HepG2 (cell line): ENCODE results near the gene RHOG. TPM values are rescaled to one million over a fixed set of nuclear protein-coding genes. Genes with fewer than 3 reads are reported as not detected.

Experiments used
- ATF7 ChIP-seq, 2 experiments: fragments of 450-650 bp in 1 of 2; sonication (generic) in 1 of 2; formaldehyde crosslinking in 1 of 2; IDR thresholded peaks; 2 replicates each; pipeline versions ENCODE4 v1.4.0 to v1.6.1; 2016 to 2020; ENCODE audit warnings: antibody characterized with exemption in 1 of 2, mild to moderate bottlenecking in 1 of 2, missing genetic modification reagents in 1 of 2
- ESRRA ChIP-seq: sonication (generic); formaldehyde crosslinking; IDR thresholded peaks from 2 replicates; pipeline ENCODE4 v1.5.1; 2020; ENCODE audit warnings: mild to moderate bottlenecking, low read depth, missing genetic modification reagents
- GATAD1 ChIP-seq: IDR thresholded peaks from 2 replicates; pipeline ENCODE4 v1.6.1; 2016; ENCODE audit warnings: missing genetic modification reagents, missing compliant biosample characterization
- HOXA7 ChIP-seq: sonication (generic); formaldehyde crosslinking; IDR thresholded peaks from 2 replicates; pipeline ENCODE4 v1.8.1; 2022; ENCODE audit warnings: mild to moderate bottlenecking, missing genetic modification reagents, moderate library complexity
- JUND ChIP-seq: sonication (generic); formaldehyde crosslinking; IDR thresholded peaks from 2 replicates; pipeline ENCODE4 v1.8.0; 2022; ENCODE audit warnings: mild to moderate bottlenecking, missing genetic modification reagents
- POLR2AphosphoS5 ChIP-seq: IDR thresholded peaks from 2 replicates; pipeline ENCODE4 v1.6.1; 2012; ENCODE audit warnings: low read depth, low read length
- RNF2 ChIP-seq: fragments of 450-650 bp; conservative IDR thresholded peaks from 2 replicates; pipeline ENCODE4 v1.6.1; 2016; ENCODE audit warnings: low read depth
- SP140L ChIP-seq: sonication (generic); formaldehyde crosslinking; IDR thresholded peaks from 2 replicates; pipeline ENCODE4 v1.4.0; 2020; ENCODE audit warnings: missing genetic modification reagents, borderline replicate concordance
- ZFP36L1 ChIP-seq: sonication (generic); formaldehyde crosslinking; IDR thresholded peaks from 2 replicates; pipeline ENCODE4 v1.8.0; 2022; ENCODE audit warnings: mild to moderate bottlenecking, missing genetic modification reagents, moderate library complexity
- ZMYM3 ChIP-seq: sonication (generic); formaldehyde crosslinking; IDR thresholded peaks from 2 replicates; pipeline ENCODE4 v1.5.1; 2020; ENCODE audit warnings: mild to moderate bottlenecking, missing genetic modification reagents
- polyA plus RNA-seq, 8 experiments: library from polyadenylated mRNA; depleted of rRNA in 3 of 8; stranded (reverse) in 7 of 8; unstranded in 1 of 8; fragments of >200 nt; fragmentation: Illumina TruSeq in 4 of 8; extraction: Trizol in 4 of 8; gene quantifications; 2 replicates each; pipeline versions ENCODE4 v1.2.1 to v1.2.3, GENCODE V29; 2011 to 2016; ENCODE audit warnings: low read depth in 4 of 8, missing spikeins in 1 of 8, mixed read lengths in 1 of 8; ENCODE audit not compliant: insufficient read depth in 1 of 8
- total RNA-seq, 5 experiments: library from RNA; depleted of rRNA; stranded (reverse); fragments of >200 nt; fragmentation: Illumina TruSeq; extraction: Trizol; gene quantifications; 2 replicates each; pipeline ENCODE4 v1.2.3, GENCODE V29; 2016; ENCODE audit warnings: low read depth in 1 of 5
- TF ChIP-seq, protein P1 (sequence below), 2 experiments: sonication (generic) in 1 of 2; formaldehyde crosslinking in 1 of 2; IDR thresholded peaks; 2 replicates each; pipeline versions ENCODE4 v1.6.1 to v1.9.0; 2014 to 2022; ENCODE audit warnings: antibody characterized with exemption in 1 of 2, borderline replicate concordance in 1 of 2, inconsistent platforms in 1 of 2, low read depth in 1 of 2, missing genetic modification reagents in 1 of 2
- TF ChIP-seq, protein P2 (sequence below): sonication (generic); formaldehyde crosslinking; IDR thresholded peaks from 2 replicates; pipeline ENCODE4 v1.5.0; 2020; ENCODE audit warnings: mild to moderate bottlenecking, missing genetic modification reagents
- TF ChIP-seq, protein P3 (sequence below): sonication (generic); formaldehyde crosslinking; IDR thresholded peaks from 2 replicates; pipeline ENCODE4 v1.4.0; 2020; ENCODE audit warnings: missing genetic modification reagents, borderline replicate concordance
- TF ChIP-seq, protein P4 (sequence below): sonication (generic); formaldehyde crosslinking; IDR thresholded peaks from 2 replicates; pipeline ENCODE4 v1.8.0; 2023; ENCODE audit warnings: mild to moderate bottlenecking, missing genetic modification reagents

The RHOG gene
- total and polyA plus RNA-seq, 2 of the 13 experiments (the other 11 are each of a cell fraction or from before 2014, with no cell fraction given): 7.7 to 23.4 TPM

DNA sequence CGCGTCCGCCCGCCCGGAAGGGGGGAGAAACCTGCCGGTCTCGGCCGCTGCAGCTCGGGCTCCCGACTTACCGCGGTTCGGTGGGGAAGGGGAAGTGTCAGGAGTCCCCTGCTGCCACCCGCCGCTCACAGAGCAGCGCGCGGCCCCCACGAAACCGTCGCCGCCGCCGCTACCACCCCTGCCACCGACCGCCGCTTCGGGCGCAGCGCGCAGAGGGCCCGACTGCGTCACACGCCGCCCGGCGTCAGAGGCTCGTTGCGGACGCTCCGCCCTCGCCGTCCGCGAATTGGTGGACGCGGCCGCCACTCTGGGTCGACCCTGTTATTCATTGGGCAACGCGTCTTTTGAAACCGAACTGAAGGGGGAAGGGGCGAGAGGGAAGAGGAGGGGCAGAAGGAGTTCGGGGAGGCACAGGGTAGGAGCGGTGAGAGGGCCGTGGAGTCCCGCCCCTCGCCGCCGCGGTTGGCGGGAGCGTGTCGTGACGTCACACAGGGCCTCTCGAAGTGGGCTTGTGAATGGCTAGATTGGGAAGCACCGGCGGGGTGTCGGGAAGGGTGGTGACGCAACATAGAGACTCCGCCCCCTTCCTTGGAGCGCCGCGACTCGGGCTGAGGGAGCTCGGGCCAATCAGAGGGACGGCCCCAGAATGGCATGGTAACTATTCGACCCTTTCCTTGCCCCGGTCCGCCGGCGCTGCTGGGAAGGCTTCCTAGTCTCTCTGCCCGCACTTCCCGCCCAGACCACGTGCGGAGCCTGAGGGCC lies 43.2 kb downstream of the RHOG start, which contains the start of gene NUP98 (continued):
- TF ChIP-seq SP140L (CRISPR knock-in tag): no peak
- no peak for TF ChIP-seq HOXA7 (CRISPR knock-in tag)
- TF ChIP-seq ZMYM3 (CRISPR knock-in tag): no peak
- peak; percentile 7; the same call in 1 of the 2 replicates for TF ChIP-seq JUND (CRISPR knock-in tag)
- no peak; the same call in none of the 2 replicates for TF ChIP-seq RNF2
- TF ChIP-seq GATAD1 (CRISPR knock-in tag): peak; percentile 55
- TF ChIP-seq, protein P1, sequence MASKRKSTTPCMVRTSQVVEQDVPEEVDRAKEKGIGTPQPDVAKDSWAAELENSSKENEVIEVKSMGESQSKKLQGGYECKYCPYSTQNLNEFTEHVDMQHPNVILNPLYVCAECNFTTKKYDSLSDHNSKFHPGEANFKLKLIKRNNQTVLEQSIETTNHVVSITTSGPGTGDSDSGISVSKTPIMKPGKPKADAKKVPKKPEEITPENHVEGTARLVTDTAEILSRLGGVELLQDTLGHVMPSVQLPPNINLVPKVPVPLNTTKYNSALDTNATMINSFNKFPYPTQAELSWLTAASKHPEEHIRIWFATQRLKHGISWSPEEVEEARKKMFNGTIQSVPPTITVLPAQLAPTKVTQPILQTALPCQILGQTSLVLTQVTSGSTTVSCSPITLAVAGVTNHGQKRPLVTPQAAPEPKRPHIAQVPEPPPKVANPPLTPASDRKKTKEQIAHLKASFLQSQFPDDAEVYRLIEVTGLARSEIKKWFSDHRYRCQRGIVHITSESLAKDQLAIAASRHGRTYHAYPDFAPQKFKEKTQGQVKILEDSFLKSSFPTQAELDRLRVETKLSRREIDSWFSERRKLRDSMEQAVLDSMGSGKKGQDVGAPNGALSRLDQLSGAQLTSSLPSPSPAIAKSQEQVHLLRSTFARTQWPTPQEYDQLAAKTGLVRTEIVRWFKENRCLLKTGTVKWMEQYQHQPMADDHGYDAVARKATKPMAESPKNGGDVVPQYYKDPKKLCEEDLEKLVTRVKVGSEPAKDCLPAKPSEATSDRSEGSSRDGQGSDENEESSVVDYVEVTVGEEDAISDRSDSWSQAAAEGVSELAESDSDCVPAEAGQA (IDR thresholded peaks at IDR 0.05; ENCODE audit: low read depth): peak; percentile 93
- TF ChIP-seq, protein P1 (CRISPR knock-in tag; IDR thresholded peaks at IDR 0.05; ENCODE audit: borderline replicate concordance): no peak
- peak; percentile 98 for TF ChIP-seq ATF7 (IDR thresholded peaks at IDR 0.05)
- TF ChIP-seq ATF7 (CRISPR knock-in tag; IDR thresholded peaks at IDR 0.05): peak; percentile 80
- TF ChIP-seq, protein P2, sequence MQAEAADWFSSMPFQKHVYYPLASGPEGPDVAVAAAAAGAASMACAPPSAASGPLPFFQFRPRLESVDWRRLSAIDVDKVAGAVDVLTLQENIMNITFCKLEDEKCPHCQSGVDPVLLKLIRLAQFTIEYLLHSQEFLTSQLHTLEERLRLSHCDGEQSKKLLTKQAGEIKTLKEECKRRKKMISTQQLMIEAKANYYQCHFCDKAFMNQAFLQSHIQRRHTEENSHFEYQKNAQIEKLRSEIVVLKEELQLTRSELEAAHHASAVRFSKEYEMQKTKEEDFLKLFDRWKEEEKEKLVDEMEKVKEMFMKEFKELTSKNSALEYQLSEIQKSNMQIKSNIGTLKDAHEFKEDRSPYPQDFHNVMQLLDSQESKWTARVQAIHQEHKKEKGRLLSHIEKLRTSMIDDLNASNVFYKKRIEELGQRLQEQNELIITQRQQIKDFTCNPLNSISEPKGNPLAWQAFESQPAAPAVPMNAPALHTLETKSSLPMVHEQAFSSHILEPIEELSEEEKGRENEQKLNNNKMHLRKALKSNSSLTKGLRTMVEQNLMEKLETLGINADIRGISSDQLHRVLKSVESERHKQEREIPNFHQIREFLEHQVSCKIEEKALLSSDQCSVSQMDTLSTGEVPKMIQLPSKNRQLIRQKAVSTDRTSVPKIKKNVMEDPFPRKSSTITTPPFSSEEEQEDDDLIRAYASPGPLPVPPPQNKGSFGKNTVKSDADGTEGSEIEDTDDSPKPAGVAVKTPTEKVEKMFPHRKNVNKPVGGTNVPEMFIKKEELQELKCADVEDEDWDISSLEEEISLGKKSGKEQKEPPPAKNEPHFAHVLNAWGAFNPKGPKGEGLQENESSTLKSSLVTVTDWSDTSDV (CRISPR knock-in tag): peak; percentile 55; the same call in 1 of the 2 replicates
- TF ChIP-seq POLR2AphosphoS5: peak; percentile 77
- TF ChIP-seq ZFP36L1 (CRISPR knock-in tag): peak; percentile 97; the same call in 1 of the 2 replicates
- TF ChIP-seq, protein P3, sequence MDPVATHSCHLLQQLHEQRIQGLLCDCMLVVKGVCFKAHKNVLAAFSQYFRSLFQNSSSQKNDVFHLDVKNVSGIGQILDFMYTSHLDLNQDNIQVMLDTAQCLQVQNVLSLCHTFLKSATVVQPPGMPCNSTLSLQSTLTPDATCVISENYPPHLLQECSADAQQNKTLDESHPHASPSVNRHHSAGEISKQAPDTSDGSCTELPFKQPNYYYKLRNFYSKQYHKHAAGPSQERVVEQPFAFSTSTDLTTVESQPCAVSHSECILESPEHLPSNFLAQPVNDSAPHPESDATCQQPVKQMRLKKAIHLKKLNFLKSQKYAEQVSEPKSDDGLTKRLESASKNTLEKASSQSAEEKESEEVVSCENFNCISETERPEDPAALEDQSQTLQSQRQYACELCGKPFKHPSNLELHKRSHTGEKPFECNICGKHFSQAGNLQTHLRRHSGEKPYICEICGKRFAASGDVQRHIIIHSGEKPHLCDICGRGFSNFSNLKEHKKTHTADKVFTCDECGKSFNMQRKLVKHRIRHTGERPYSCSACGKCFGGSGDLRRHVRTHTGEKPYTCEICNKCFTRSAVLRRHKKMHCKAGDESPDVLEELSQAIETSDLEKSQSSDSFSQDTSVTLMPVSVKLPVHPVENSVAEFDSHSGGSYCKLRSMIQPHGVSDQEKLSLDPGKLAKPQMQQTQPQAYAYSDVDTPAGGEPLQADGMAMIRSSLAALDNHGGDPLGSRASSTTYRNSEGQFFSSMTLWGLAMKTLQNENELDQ (CRISPR knock-in tag): no peak
- TF ChIP-seq, protein P4, sequence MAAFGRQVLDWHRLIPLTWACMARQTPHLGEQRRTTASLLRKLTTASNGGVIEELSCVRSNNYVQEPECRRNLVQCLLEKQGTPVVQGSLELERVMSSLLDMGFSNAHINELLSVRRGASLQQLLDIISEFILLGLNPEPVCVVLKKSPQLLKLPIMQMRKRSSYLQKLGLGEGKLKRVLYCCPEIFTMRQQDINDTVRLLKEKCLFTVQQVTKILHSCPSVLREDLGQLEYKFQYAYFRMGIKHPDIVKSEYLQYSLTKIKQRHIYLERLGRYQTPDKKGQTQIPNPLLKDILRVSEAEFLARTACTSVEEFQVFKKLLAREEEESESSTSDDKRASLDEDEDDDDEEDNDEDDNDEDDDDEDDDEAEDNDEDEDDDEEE (CRISPR knock-in tag): peak; percentile 70
- no peak for TF ChIP-seq ESRRA (CRISPR knock-in tag)
